ENCODE data around the gene CALM1. TPM values are rescaled to one million over a fixed set of nuclear protein-coding genes. Genes with fewer than 3 reads are reported as not detected.
A peak's percentile ranks its signal among the peaks of the same experiment; 100 is the strongest.

CALM1 gene
- total RNA-seq, 1 donor from 2014 or later = 713 TPM

- no peak for DNase-seq (ENCODE audit: low spot score)
Measured at GRCh38 chr14:90408713-90409112, 11.9 kb downstream of the CALM1 start.

- DNase-seq (ENCODE audit: low spot score) = peak; percentile 47
Measured at GRCh38 chr14:90409209-90409730, 12.4 kb downstream of the CALM1 start.

GRCh38 chr14:90412058-90412457 is 15.2 kb downstream of the CALM1 start:
- no peak for DNase-seq (ENCODE audit: low spot score)

GRCh38 chr14:90416720-90417119 is 19.9 kb downstream of the CALM1 start:
- DNase-seq (ENCODE audit: low spot score) = no peak

GRCh38 chr14:90418053-90418452 is 21.2 kb downstream of the CALM1 start:
- no peak for DNase-seq (ENCODE audit: low spot score)

- peak; percentile 80 for DNase-seq (ENCODE audit: low spot score)
Measured at GRCh38 chr14:90419200-90419599, 22.4 kb downstream of the CALM1 start.

- no peak for DNase-seq (ENCODE audit: low spot score)
Measured at GRCh38 chr14:90421001-90421631, 24.3 kb downstream of the CALM1 start.

- DNase-seq (ENCODE audit: low spot score) = no peak
Measured at GRCh38 chr14:90421632-90422020, 24.8 kb downstream of the CALM1 start.

GRCh38 chr14:90423166-90423565 is 26.3 kb downstream of the CALM1 start:
- DNase-seq (ENCODE audit: low spot score) = no peak

GRCh38 chr14:90424075-90424474 is 27.2 kb downstream of the CALM1 start:
- no peak for DNase-seq (ENCODE audit: low spot score)

GRCh38 chr14:90424686-90425372 is 28.0 kb downstream of the CALM1 start:
- no peak for DNase-seq (ENCODE audit: low spot score)

GRCh38 chr14:90425373-90425879 is 28.6 kb downstream of the CALM1 start:
- DNase-seq (ENCODE audit: low spot score) = no peak

GRCh38 chr14:90426031-90426540 is 29.3 kb downstream of the CALM1 start:
- no peak for DNase-seq (ENCODE audit: low spot score)

- DNase-seq (ENCODE audit: low spot score) = peak; percentile 23
Measured at GRCh38 chr14:90426663-90427062, 29.8 kb downstream of the CALM1 start.

- no peak for DNase-seq (ENCODE audit: low spot score)
Measured at GRCh38 chr14:90427848-90428426, 31.1 kb downstream of the CALM1 start.

- no peak for DNase-seq (ENCODE audit: low spot score)
Measured at GRCh38 chr14:90428676-90429075, 31.8 kb downstream of the CALM1 start.

- DNase-seq (ENCODE audit: low spot score) = no peak
Measured at GRCh38 chr14:90429236-90429635, 32.4 kb downstream of the CALM1 start.

GRCh38 chr14:90429754-90430153 is 32.9 kb downstream of the CALM1 start:
- no peak for DNase-seq (ENCODE audit: low spot score)

GRCh38 chr14:90434370-90435020 is 37.7 kb downstream of the CALM1 start:
- no peak for DNase-seq (ENCODE audit: low spot score)

- no peak for DNase-seq (ENCODE audit: low spot score)
Measured at GRCh38 chr14:90438841-90439240, 42.0 kb downstream of the CALM1 start.

- no peak for DNase-seq (ENCODE audit: low spot score)
Measured at GRCh38 chr14:90440021-90440451, 43.2 kb downstream of the CALM1 start.

- no peak for DNase-seq (ENCODE audit: low spot score)
Measured at GRCh38 chr14:90440592-90440991, 43.8 kb downstream of the CALM1 start.

All from mucosa of gallbladder (tissue), 1 donor.